Epithelial cell of esophagus (primary cell): ENCODE results near the gene ADM5.

Source experiments
- DNase-seq: peaks from one replicate; pipeline ENCODE4 v3.0.0; 2010; ENCODE audit warnings: low read depth
- H3K4me3 ChIP-seq: 2 replicates; pipeline ENCODE4 v1.5.1; 2011; ENCODE audit warnings: mild to moderate bottlenecking, low read length, control low read depth
- CTCF ChIP-seq: IDR thresholded peaks from 2 replicates; pipeline ENCODE4 v1.5.1; 2011; ENCODE audit warnings: low read depth, mild to moderate bottlenecking, low read length, control low read depth, inconsistent platforms; ENCODE audit not compliant: insufficient read depth; ENCODE audit errors: missing control alignments

Gene ADM5

GRCh38 chr19:49700563-49700962, 11.2 kb downstream of the ADM5 start:
- TF ChIP-seq CTCF, result no peak
- H3K4me3 ChIP-seq, result no peak overlapping the region
- no peak for DNase-seq

DNA sequence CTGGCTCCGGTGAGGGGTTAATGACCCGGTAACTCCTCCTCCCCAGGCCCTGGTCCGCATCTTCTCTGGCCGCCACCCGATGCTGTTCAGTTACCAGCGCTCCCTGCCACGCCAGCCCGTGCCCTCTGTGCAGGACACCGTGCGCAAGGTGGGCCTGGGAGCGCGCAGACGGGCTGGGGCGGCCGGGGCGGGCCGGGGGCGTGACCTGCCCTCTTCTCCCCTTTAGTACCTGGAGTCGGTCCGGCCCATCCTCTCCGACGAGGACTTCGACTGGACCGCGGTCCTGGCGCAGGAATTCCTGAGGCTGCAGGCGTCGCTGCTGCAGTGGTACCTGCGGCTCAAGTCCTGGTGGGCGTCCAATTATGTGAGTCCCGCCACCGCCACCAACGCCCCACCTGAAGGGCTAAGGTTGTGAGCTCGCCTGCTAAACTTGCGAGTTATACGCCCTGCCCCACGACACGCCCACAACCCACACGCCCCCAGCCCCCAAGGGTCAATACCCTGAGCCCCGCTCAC, 11.9 kb downstream of the ADM5 start:
- no peak overlapping the region for H3K4me3 ChIP-seq
- no peak for TF ChIP-seq CTCF
- no peak for DNase-seq

DNA sequence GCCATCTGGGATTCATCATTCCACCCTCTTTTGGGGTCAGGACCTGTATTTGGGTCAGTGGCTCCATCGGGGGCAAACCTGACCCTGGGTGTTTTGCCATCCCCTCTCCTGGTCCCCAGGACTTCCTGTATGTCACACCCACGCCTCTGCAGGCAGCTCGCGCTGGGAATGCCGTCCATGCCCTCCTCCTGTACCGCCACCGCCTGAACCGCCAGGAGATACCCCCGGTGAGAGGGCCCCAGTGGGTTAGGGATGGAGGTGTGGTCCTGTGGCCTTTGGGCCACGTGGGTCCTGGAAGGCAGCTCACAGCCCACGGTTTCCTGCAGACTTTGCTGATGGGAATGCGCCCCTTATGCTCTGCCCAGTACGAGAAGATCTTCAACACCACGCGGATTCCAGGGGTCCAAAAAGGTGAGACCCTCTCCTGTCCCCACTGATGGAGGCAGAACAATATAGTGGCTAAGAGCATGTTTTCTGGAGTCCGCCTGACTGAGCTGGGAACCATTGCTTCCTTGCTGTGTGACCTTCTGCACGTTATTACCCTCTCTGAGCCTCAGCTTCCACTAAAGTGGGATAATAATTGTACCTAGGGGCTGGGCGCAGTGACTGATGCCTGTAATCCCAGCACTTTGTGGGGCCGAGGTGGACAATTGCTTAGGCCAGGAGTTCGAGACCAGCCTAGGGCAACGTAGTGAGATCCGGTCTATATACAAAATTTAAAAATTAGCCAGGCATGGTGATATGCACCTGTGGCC, 15.7 kb downstream of the ADM5 start:
- no peak for DNase-seq
- no peak overlapping the region for H3K4me3 ChIP-seq

DNA sequence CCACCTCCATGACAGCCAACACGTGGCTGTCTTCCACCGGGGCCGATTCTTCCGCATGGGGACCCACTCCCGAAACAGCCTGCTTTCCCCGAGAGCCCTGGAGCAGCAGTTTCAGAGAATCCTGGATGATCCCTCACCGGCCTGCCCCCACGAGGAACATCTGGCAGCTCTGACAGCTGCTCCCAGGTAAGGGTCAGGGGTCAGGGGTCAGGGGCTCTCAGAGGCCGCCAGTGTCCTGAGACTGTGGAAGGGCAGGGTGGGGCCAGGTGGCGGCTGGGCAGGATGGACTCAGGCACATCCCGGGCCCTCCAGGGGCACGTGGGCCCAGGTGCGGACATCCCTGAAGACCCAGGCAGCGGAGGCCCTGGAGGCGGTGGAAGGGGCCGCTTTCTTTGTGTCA, 16.5 kb downstream of the ADM5 start:
- no peak for TF ChIP-seq CTCF
- DNase-seq, result no peak
- H3K4me3 ChIP-seq, result no peak overlapping the region

More for the DNA sequence above, 15.7 kb downstream of the ADM5 start:
- no peak for TF ChIP-seq CTCF

GRCh38 chr19:49710372-49710951, 21.1 kb downstream of the ADM5 start:
- no peak overlapping the region for H3K4me3 ChIP-seq
- DNase-seq, result no peak
- TF ChIP-seq CTCF, result no peak

- TF ChIP-seq CTCF, result no peak
- H3K4me3 ChIP-seq, result no peak overlapping the region
- peak; percentile 17 for DNase-seq
Observed at GRCh38 chr19:49712397-49712859, 23.0 kb downstream of the ADM5 start.
